GM13977 (cell line): ENCODE results near the gene TMEM178B.

Source experiments
- DNase-seq: peaks from one replicate; pipeline ENCODE4 v3.0.0; 2012; ENCODE audit warnings: low spot score
- in situ Hi-C: fragments of 300-500 bp; cut with MboI; formaldehyde crosslinking; loops from one replicate; pipeline ENCODE4 v1.12.0; 2022; ENCODE audit warnings: low sequenced_read_pairs, low pct_unique_long_range_greater_than_20kb, mixed read lengths, inconsistent platforms; ENCODE audit not compliant: unreplicated experiment
- TF ChIP-seq, protein P1 (sequence below): IDR thresholded peaks from 2 replicates; pipeline ENCODE4 v1.5.1; 2012; ENCODE audit warnings: mild to moderate bottlenecking, control low read depth; ENCODE audit not compliant: insufficient read depth; ENCODE audit errors: extremely low read depth, missing control alignments

TMEM178B gene

GRCh38 chr7:141263983-141264382 is 190.1 kb downstream of the TMEM178B start:
- DNase-seq, result no peak
- TF ChIP-seq, protein P1, sequence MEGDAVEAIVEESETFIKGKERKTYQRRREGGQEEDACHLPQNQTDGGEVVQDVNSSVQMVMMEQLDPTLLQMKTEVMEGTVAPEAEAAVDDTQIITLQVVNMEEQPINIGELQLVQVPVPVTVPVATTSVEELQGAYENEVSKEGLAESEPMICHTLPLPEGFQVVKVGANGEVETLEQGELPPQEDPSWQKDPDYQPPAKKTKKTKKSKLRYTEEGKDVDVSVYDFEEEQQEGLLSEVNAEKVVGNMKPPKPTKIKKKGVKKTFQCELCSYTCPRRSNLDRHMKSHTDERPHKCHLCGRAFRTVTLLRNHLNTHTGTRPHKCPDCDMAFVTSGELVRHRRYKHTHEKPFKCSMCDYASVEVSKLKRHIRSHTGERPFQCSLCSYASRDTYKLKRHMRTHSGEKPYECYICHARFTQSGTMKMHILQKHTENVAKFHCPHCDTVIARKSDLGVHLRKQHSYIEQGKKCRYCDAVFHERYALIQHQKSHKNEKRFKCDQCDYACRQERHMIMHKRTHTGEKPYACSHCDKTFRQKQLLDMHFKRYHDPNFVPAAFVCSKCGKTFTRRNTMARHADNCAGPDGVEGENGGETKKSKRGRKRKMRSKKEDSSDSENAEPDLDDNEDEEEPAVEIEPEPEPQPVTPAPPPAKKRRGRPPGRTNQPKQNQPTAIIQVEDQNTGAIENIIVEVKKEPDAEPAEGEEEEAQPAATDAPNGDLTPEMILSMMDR, result no peak
- in situ Hi-C loops, result no loop called here

- DNase-seq, result no peak
- TF ChIP-seq, protein P1, result no peak
- in situ Hi-C loops, result no loop called here
Observed at GRCh38 chr7:141264511-141264910, 190.6 kb downstream of the TMEM178B start.

GRCh38 chr7:141265668-141266067 is 191.8 kb downstream of the TMEM178B start:
- TF ChIP-seq, protein P1, result no peak
- DNase-seq, result no peak
- in situ Hi-C loops, result no loop called here

- TF ChIP-seq, protein P1, result no peak
- in situ Hi-C loops, result no loop called here
- DNase-seq, result no peak
Observed at GRCh38 chr7:141268614-141269013, 194.8 kb downstream of the TMEM178B start.

DNA sequence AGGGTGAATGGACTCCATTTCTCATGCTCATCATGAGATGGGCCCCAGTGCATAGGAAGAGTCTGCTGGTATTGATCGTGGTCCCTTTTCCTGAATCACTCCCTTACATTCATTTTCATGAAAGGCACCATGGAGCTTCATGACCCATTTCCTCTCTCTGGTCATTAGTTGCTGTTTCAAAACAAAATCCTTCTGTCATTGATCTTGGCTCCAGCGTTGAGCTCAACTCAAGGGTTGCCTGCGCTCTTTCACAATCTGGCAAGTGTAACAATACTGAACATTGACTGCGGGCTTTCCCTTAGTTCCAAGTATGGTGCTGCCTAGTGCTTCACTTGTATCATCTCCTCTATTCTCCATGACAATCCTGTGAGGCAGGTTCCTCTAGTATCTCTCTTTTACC is 197.6 kb downstream of the TMEM178B start:
- in situ Hi-C loops, result no loop called here
- DNase-seq, result no peak
- TF ChIP-seq, protein P1, result no peak

- TF ChIP-seq, protein P1, result no peak
- in situ Hi-C loops, result no loop called here
- DNase-seq, result no peak
Observed at GRCh38 chr7:141272417-141272816, 198.6 kb downstream of the TMEM178B start.

DNA sequence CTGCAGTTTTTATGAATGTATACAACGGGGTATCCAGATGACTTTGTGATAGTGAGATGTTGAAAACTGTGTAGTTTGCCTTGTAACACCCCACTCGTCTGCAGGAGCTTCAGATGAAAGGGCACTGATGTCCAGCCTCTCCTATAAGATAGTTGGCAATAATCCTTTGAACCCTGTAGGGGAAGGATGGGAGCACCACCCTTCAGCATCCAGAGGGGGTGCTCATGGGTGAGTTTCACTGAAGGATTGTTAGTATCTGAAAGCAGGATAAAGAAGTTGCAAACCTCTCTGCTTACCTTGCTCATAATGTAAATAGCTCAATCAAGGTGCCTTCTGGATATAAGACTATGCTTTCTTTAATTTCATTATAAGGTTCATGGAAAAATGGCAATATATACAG is 201.5 kb downstream of the TMEM178B start:
- no peak for DNase-seq
- TF ChIP-seq, protein P1, result no peak
- in situ Hi-C loops, result no loop called here
